Upper lobe of right lung (tissue), 1 donor: ENCODE measurements around the gene TXNRD2. TPM values are rescaled to one million over a fixed set of nuclear protein-coding genes. Genes with fewer than 3 reads are reported as not detected.
A peak's percentile ranks its signal among the peaks of the same experiment; 100 is the strongest.
"Not testable (repeated sequence)": the region's sequence is repeated elsewhere in the genome, so short reads cannot be mapped to it uniquely, and the experiment has no call there.

Source experiments
- ATAC-seq: fragments of 200-7000 bp; cut with Tn5 transposase; one replicate; pipeline ENCODE4 v1.9.1; 2020; ENCODE audit warnings: mild to moderate bottlenecking, moderate library complexity
- DNase-seq: peaks from one replicate; pipeline ENCODE4 v3.0.0-alpha.2; 2020
- H3K27ac ChIP-seq: fragments of 200-600 bp; one replicate; pipeline ENCODE4 v1.8.0; 2022
- H3K27me3 ChIP-seq: fragments of 200-600 bp; one replicate; pipeline ENCODE4 v1.8.0; 2022; ENCODE audit warnings: mild to moderate bottlenecking
- H3K36me3 ChIP-seq: fragments of 200-600 bp; one replicate; pipeline ENCODE4 v1.8.0; 2022
- H3K4me1 ChIP-seq: fragments of 200-600 bp; one replicate; pipeline ENCODE4 v1.8.0; 2022
- H3K4me3 ChIP-seq: fragments of 200-600 bp; one replicate; pipeline ENCODE4 v1.8.0; 2022; ENCODE audit warnings: mild to moderate bottlenecking
- H3K9me3 ChIP-seq: fragments of 200-600 bp; one replicate; pipeline ENCODE4 v1.8.0; 2022
- intact Hi-C: fragments of 100-400 bp; cut with DNase I; formaldehyde crosslinking; loops from one replicate; pipeline ENCODE4 v1.11.0; 2022
- total RNA-seq: library from RNA; stranded (reverse); fragmentation: NEBNext Ultra II Directional; extraction: Animal tissue kit (Norgen Biotek cat#: 25700); gene quantifications from one replicate; pipeline ENCODE4 v1.2.1, GENCODE V29; 2021
- TF ChIP-seq, protein P1 (sequence below): fragments of 200-600 bp; IDR thresholded peaks from one replicate; pipeline ENCODE4 v1.8.0; 2022; ENCODE audit warnings: antibody characterized with exemption
- donor health status: DM: no; HTN: yes; CAD: no; lungs with severe emphysema.

TXNRD2 gene
- total RNA-seq, 1 donor from 2014 or later, result 40.7 TPM

DNA sequence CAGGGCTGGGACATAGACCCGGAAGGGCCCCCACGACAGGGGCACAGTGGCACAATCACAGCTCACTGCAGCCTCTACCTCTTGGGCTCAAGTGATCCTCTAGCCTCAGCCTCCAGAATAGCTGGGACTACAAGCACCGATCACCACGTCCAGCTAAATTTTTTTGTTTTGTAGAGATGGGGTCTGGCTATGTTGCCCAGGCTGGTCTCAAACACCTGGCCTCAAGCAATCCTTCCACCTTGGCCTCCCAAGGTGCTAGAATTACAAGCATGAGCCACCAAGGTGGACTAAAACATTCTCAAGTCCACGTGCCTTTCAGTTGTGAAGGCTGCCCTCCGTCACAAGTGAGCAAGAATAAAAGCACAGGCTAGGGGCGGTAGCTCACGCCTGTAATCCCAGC lies 10.1 kb downstream of the TXNRD2 start:
- DNase-seq (no peak), ATAC-seq (no peak)
- Histone ChIP-seq H3K36me3 (no peaks in the 10 kb centered on the region), H3K4me1 (peaks cover 12% of the 10 kb centered on the region), H3K9me3 (no peaks in the 10 kb centered on the region), H3K4me3 (no peak overlapping the region), H3K27me3 (no peaks in the 10 kb centered on the region), H3K27ac (no peak overlapping the region)
- intact Hi-C loops, result no loop called here
- TF ChIP-seq, protein P1, sequence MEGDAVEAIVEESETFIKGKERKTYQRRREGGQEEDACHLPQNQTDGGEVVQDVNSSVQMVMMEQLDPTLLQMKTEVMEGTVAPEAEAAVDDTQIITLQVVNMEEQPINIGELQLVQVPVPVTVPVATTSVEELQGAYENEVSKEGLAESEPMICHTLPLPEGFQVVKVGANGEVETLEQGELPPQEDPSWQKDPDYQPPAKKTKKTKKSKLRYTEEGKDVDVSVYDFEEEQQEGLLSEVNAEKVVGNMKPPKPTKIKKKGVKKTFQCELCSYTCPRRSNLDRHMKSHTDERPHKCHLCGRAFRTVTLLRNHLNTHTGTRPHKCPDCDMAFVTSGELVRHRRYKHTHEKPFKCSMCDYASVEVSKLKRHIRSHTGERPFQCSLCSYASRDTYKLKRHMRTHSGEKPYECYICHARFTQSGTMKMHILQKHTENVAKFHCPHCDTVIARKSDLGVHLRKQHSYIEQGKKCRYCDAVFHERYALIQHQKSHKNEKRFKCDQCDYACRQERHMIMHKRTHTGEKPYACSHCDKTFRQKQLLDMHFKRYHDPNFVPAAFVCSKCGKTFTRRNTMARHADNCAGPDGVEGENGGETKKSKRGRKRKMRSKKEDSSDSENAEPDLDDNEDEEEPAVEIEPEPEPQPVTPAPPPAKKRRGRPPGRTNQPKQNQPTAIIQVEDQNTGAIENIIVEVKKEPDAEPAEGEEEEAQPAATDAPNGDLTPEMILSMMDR, result no peak

DNA sequence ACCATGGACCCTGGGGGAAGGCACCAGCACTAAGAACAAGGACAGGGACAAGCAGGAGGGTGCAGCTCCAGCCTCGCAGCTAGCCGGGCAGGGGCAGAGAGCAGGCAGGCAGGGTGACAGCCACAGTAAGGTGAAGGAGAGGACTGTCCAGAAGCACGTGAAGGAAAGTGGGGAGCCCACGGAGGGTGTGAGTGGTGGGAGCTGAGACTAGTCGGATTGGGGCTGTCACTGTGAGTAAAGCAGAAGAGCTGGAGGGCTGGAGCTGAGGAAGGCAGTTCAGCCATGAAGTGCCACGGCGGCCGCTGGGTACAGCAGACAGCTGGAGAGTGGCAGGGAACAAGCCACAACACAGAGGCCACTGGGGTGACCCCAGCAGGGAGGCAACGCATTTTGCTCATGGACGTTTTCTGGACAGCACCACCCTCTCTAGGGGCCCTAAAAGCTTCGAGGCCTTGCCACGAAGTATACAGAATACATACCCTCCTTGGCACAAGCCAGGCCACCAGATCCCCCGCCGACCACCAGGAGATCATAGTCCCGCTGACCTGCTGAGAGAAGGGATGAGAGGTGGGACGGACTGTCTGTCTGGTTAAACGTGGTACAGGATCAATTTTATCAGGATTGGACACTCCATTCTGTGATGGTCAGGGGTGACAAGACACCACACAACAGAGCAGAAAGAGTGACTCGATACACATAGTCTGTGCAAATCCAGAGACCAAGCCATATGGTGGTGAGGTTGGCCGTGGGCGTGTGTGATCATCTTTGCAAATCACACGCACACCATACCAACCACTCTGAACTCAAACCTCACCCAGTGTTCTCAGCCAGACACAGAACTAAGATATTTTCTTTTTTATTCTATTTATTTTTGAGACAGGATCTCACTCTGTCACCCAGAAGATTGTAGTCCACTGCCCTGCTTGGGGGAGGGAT lies 10.8 kb downstream of the TXNRD2 start:
- no peak for DNase-seq
- intact Hi-C loops, result no loop called here
- Histone ChIP-seq H3K9me3 (no peaks in the 10 kb centered on the region), H3K27me3 (no peaks in the 10 kb centered on the region), H3K36me3 (no peaks in the 10 kb centered on the region), H3K27ac (no peak overlapping the region), H3K4me1 (peaks cover 12% of the 10 kb centered on the region), H3K4me3 (no peak overlapping the region)
- TF ChIP-seq, protein P1, result no peak
- no peak for ATAC-seq

DNA sequence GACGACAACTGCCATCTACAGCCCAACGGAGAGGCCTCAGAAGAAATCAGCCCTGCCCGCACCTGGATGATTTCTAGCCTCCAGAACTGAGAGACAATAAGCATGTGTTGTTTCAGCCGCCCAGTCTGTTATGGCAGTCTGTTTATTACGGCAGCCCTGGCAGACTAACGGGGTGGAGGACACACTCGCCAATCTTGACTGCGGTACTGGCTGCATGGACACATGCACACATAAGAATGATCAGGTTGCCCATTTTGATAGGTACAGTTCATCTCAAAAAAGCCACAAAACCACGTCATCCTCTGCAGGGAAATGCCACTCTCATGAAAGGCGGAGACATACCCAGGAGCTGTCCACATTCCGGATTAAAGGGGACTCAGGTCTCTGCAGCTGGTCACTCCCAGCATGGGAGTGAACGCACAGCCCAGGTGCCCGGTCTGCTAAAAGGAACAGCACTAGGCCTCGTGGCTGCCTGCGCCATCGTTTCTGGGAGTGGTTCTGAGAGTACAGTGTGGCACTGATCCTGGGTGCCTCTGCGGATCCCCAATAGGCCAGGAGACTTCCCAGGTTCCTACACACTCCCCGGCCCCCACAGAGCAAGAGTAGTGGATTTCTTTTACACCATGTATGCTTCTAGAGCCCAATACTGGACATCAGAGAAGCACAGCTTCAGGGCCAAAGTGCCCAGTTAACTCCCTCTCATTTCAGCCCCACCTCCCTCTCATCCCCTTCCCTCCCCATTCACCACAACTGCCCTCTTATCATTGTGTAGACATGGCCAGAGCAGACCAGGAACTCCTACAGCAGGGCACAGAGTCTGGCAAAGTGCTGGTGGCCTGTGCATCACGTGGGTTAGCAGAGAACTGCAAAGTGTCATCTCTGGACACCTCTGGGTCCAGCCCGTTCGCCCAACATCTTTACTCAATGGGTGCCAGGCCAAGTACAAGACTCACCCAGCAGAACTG lies 11.8 kb downstream of the TXNRD2 start:
- H3K4me3 ChIP-seq, result no peak overlapping the region
- ATAC-seq, result no peak
- no peaks in the 10 kb centered on the region for H3K9me3 ChIP-seq
- peaks cover 12% of the 10 kb centered on the region for H3K4me1 ChIP-seq
- H3K27me3 ChIP-seq, result no peaks in the 10 kb centered on the region
- no peak overlapping the region for H3K27ac ChIP-seq
- intact Hi-C loops, result no loop called here
- no peak for DNase-seq
- TF ChIP-seq, protein P1, result no peak
- no peaks in the 10 kb centered on the region for H3K36me3 ChIP-seq

DNA sequence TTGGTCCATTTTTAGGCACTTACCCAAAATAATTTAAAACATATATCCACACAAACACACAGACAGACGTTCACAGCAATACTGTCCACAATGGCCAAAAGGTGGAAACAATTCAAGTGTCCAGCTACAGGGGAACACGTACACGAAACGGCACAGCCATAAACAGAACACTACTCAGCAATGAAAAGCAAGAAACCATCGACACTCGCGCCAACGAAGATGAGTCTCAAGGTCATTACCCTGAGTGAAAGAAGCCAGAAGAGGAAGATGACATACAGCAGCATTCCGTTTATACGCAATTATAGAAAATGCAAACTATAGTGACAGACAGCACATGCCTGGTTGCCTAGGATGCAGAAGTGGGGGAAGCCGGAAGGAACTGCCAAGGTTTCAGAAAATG lies 13.4 kb downstream of the TXNRD2 start:
- Histone ChIP-seq H3K9me3 (no peaks in the 10 kb centered on the region), H3K27me3 (no peaks in the 10 kb centered on the region), H3K27ac (no peak overlapping the region), H3K36me3 (no peaks in the 10 kb centered on the region), H3K4me3 (no peak overlapping the region), H3K4me1 (peaks cover 6% of the 10 kb centered on the region)
- ATAC-seq, result peak; percentile 46
- TF ChIP-seq, protein P1, result no peak
- intact Hi-C loops, result no loop called here
- no peak for DNase-seq

DNA sequence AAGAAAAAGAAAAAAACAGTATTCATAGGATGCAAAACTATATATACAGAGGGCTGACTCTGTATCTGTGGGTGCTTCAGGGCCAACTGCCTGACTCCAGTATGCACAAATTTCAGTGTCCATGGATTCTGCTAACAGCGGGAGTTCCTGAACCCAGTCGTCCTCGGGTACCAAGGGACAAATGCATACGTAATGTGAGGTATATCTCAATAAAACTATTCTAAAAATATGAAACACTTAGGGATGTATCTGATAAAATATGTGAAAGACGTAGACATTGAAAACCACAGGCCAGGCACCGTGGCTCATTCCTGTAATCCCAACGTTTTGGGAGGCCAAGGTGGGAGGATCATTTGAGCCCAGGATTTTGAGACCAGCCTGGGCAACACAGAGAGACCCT lies 13.9 kb downstream of the TXNRD2 start:
- H3K9me3 ChIP-seq, result no peaks in the 10 kb centered on the region
- DNase-seq (no peak), ATAC-seq (no peak)
- no peak overlapping the region for H3K4me3 ChIP-seq
- TF ChIP-seq, protein P1, result no peak
- no peaks in the 10 kb centered on the region for H3K27me3 ChIP-seq
- intact Hi-C loops, result no loop called here
- no peaks in the 10 kb centered on the region for H3K36me3 ChIP-seq
- H3K4me1 ChIP-seq, result peaks cover 2% of the 10 kb centered on the region
- no peak overlapping the region for H3K27ac ChIP-seq

DNA sequence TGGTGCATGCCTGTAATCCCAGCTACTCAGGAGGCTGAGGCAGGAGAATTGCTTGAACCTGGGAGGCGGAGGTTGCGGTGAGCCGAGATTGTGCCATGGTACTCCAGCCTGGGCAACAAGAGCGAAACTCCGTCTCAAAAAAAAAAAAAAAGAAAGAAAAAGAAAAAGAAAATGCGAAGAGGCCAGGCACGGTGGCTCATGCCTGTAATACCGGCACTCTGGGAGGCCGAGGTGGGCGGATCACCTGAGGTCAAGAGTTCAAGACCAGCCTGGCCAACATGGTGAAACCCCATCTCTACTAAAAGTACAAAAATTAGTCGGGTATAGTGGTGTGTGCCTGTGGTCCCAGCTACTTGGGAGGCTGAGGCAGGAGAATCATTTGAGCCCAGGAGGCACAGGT lies 15.6 kb downstream of the TXNRD2 start:
- H3K4me1 ChIP-seq, intact Hi-C loops, H3K27ac ChIP-seq, H3K9me3 ChIP-seq, H3K36me3 ChIP-seq, H3K27me3 ChIP-seq, ATAC-seq, H3K4me3 ChIP-seq: not testable (repeated sequence)
- peak; percentile 16 for DNase-seq
